HEK293 (cell line): ENCODE measurements around the gene TCERG1L.

Experiments
- CTCF ChIA-PET: fragments of 350-600 bp; formaldehyde crosslinking; extraction: SDS; loops from one replicate; lab custom pipeline; 2021; ENCODE audit warnings: antibody characterized with exemption; lab: Yijun Ruan, JAX
- POLR2A ChIA-PET: fragments of 300-600 bp; formaldehyde crosslinking; extraction: SDS; loops from one replicate; lab custom pipeline; 2020; ENCODE audit warnings: antibody characterized with exemption, inconsistent platforms; lab: Yijun Ruan, JAX
- H3K27ac ChIP-seq: fragments of 200-500 bp; sonication (Bioruptor generic); 2 replicates; pipeline ENCODE4 v1.5.1; 2014; ENCODE audit warnings: low read depth, low read length, control low read depth, inconsistent platforms; ENCODE audit errors: extremely low read depth
- H3K36me3 ChIP-seq, 2 experiments: fragments of 200-500 bp in 1 of 2; sonication (Bioruptor generic) in 1 of 2; 1 replicate in 1 of 2; 2 replicates in 1 of 2; pipeline ENCODE4 v1.5.1; 2014 to 2017; ENCODE audit warnings: inconsistent platforms in 2 of 2, low read length in 2 of 2; ENCODE audit not compliant: control insufficient read depth in 2 of 2, insufficient read depth in 1 of 2
- H3K4me1 ChIP-seq: fragments of 200-500 bp; sonication (Bioruptor generic); 2 replicates; pipeline ENCODE4 v1.5.1; 2014; ENCODE audit warnings: mild to moderate bottlenecking, low read length, inconsistent platforms; ENCODE audit not compliant: control insufficient read depth, insufficient read depth
- H3K4me3 ChIP-seq: 2 replicates; pipeline ENCODE4 v1.5.1; 2011; ENCODE audit warnings: low read depth, mild to moderate bottlenecking, control low read depth, low read length, moderate library complexity
- H3K9me3 ChIP-seq: fragments of 200-500 bp; sonication (Bioruptor generic); 2 replicates; pipeline ENCODE4 v1.5.1; 2014; ENCODE audit warnings: low read depth, low read length, inconsistent platforms; ENCODE audit not compliant: control insufficient read depth, insufficient read depth
- AEBP2 ChIP-seq: fragments of 450-650 bp; formaldehyde crosslinking; IDR thresholded peaks from 2 replicates; pipeline ENCODE4 v1.5.1; 2016; ENCODE audit warnings: missing biosample characterization, missing genetic modification characterization, borderline replicate concordance
- OSR2 ChIP-seq: fragments of 450-650 bp; formaldehyde crosslinking; IDR thresholded peaks from 2 replicates; pipeline ENCODE4 v1.5.1; 2016; ENCODE audit warnings: missing biosample characterization, missing genetic modification characterization
- PBX3 ChIP-seq: sonication (generic); formaldehyde crosslinking; IDR thresholded peaks from 2 replicates; pipeline ENCODE4 v1.8.1; 2022; ENCODE audit warnings: mild to moderate bottlenecking, moderate library complexity, missing genetic modification reagents
- ZBTB1 ChIP-seq: fragments of 450-650 bp; formaldehyde crosslinking; IDR thresholded peaks from 2 replicates; pipeline ENCODE4 v1.5.1; 2016; ENCODE audit warnings: missing biosample characterization, missing genetic modification characterization
- ZBTB11 ChIP-seq: fragments of 450-650 bp; formaldehyde crosslinking; conservative IDR thresholded peaks from 2 replicates; pipeline ENCODE4 v1.5.1; 2016; ENCODE audit warnings: low read depth, missing biosample characterization, missing genetic modification characterization
- ZBTB7A ChIP-seq: fragments of 450-650 bp; formaldehyde crosslinking; IDR thresholded peaks from 2 replicates; pipeline ENCODE4 v1.5.1; 2016; ENCODE audit warnings: low read depth, missing biosample characterization, missing genetic modification characterization
- ZFHX2 ChIP-seq: fragments of 450-650 bp; formaldehyde crosslinking; conservative IDR thresholded peaks from 2 replicates; pipeline ENCODE4 v1.5.1; 2016; ENCODE audit warnings: missing biosample characterization, missing genetic modification characterization
- ZFP41 ChIP-seq: fragments of 450-650 bp; formaldehyde crosslinking; IDR thresholded peaks from 2 replicates; pipeline ENCODE4 v1.5.1; 2016; ENCODE audit warnings: missing biosample characterization, missing genetic modification characterization, borderline replicate concordance
- ZNF133 ChIP-seq: fragments of 450-650 bp; formaldehyde crosslinking; IDR thresholded peaks from 2 replicates; pipeline ENCODE4 v1.5.1; 2016; ENCODE audit warnings: missing biosample characterization, missing genetic modification characterization
- ZNF146 ChIP-seq: fragments of 450-650 bp; formaldehyde crosslinking; IDR thresholded peaks from 2 replicates; pipeline ENCODE4 v1.5.1; 2016; ENCODE audit warnings: missing biosample characterization, missing genetic modification characterization
- ZNF157 ChIP-seq: fragments of 450-650 bp; formaldehyde crosslinking; IDR thresholded peaks from 2 replicates; pipeline ENCODE4 v1.5.1; 2016; ENCODE audit warnings: missing biosample characterization, missing genetic modification characterization
- ZNF16 ChIP-seq: fragments of 450-650 bp; formaldehyde crosslinking; IDR thresholded peaks from 2 replicates; pipeline ENCODE4 v1.5.1; 2016; ENCODE audit warnings: low read depth, missing biosample characterization, missing genetic modification characterization
- ZNF266 ChIP-seq: fragments of 450-650 bp; formaldehyde crosslinking; IDR thresholded peaks from 2 replicates; pipeline ENCODE4 v1.5.1; 2016; ENCODE audit warnings: missing biosample characterization, missing genetic modification characterization, low read depth
- ZNF350 ChIP-seq: fragments of 450-650 bp; formaldehyde crosslinking; IDR thresholded peaks from 2 replicates; pipeline ENCODE4 v1.5.0; 2017; ENCODE audit warnings: missing biosample characterization, mild to moderate bottlenecking, missing genetic modification characterization
- ZNF548 ChIP-seq: fragments of 450-650 bp; formaldehyde crosslinking; IDR thresholded peaks from 2 replicates; pipeline ENCODE4 v1.5.1; 2016; ENCODE audit warnings: missing biosample characterization, missing genetic modification characterization
- ZNF560 ChIP-seq: fragments of 450-650 bp; formaldehyde crosslinking; IDR thresholded peaks from 2 replicates; pipeline ENCODE4 v1.5.1; 2017; ENCODE audit warnings: missing biosample characterization, missing genetic modification characterization, borderline replicate concordance
- ZNF580 ChIP-seq: fragments of 450-650 bp; formaldehyde crosslinking; IDR thresholded peaks from 2 replicates; pipeline ENCODE4 v1.5.1; 2016; ENCODE audit warnings: missing biosample characterization, missing genetic modification characterization
- ZNF596 ChIP-seq: fragments of 450-650 bp; IDR thresholded peaks from 2 replicates; pipeline ENCODE4 v1.5.0; 2018; ENCODE audit warnings: missing biosample characterization, mild to moderate bottlenecking, missing genetic modification characterization, moderate library complexity
- ZNF621 ChIP-seq: fragments of 450-650 bp; formaldehyde crosslinking; IDR thresholded peaks from 2 replicates; pipeline ENCODE4 v1.5.1; 2017; ENCODE audit warnings: missing biosample characterization, missing genetic modification characterization
- ZNF654 ChIP-seq: fragments of 450-650 bp; formaldehyde crosslinking; IDR thresholded peaks from 2 replicates; pipeline ENCODE4 v1.5.1; 2016; ENCODE audit warnings: low read depth, missing biosample characterization, missing genetic modification characterization
- ZNF664 ChIP-seq: fragments of 450-650 bp; formaldehyde crosslinking; IDR thresholded peaks from 2 replicates; pipeline ENCODE4 v1.5.1; 2016; ENCODE audit warnings: missing biosample characterization, missing genetic modification characterization
- ZNF677 ChIP-seq: fragments of 450-650 bp; IDR thresholded peaks from 2 replicates; pipeline ENCODE4 v1.5.0; 2018; ENCODE audit warnings: missing biosample characterization, mild to moderate bottlenecking, missing genetic modification characterization, moderate library complexity
- ZNF837 ChIP-seq: fragments of 450-650 bp; formaldehyde crosslinking; IDR thresholded peaks from 2 replicates; pipeline ENCODE4 v1.5.1; 2016; ENCODE audit warnings: missing biosample characterization, missing genetic modification characterization

The TCERG1L gene

GRCh38 chr10:131081376-131081775 lies 230.1 kb downstream of the TCERG1L start:
- ChIA-PET CTCF (interaction anchor here (0.6 kb wide), 1 partner anchor 374 kb away, joined by 3 read pairs; no protein-coding TSS in a partner anchor), POLR2A (no interaction called here)
- no peak overlapping the region for H3K4me3 ChIP-seq
- H3K4me1 ChIP-seq, result no peaks in the 10 kb centered on the region
- TF ChIP-seq ZBTB7A (tag by site-specific recombination), result no peak
- no peak for TF ChIP-seq ZBTB11
- TF ChIP-seq AEBP2, result no peak
- no peak for TF ChIP-seq ZBTB1 (tag by site-specific recombination)
- TF ChIP-seq ZNF621 (tag by site-specific recombination), result no peak
- TF ChIP-seq ZNF596 (tag by site-specific recombination), result no peak
- TF ChIP-seq OSR2 (tag by site-specific recombination), result no peak
- TF ChIP-seq ZNF16, result no peak
- no peak for TF ChIP-seq ZNF266 (tag by site-specific recombination)
- no peak for TF ChIP-seq ZNF133 (tag by site-specific recombination)
- no peak for TF ChIP-seq ZNF146 (tag by site-specific recombination)
- no peak for TF ChIP-seq PBX3
- no peak for TF ChIP-seq ZFP41 (tag by site-specific recombination)
- no peak for TF ChIP-seq ZNF548 (tag by site-specific recombination)
- TF ChIP-seq ZNF837 (tag by site-specific recombination), result no peak
- TF ChIP-seq ZNF580 (tag by site-specific recombination), result no peak
- H3K9me3 ChIP-seq, result no peaks in the 10 kb centered on the region
- no peak overlapping the region for H3K27ac ChIP-seq
- H3K36me3 ChIP-seq, result no peaks in the 10 kb centered on the region

- TF ChIP-seq ZNF157 (tag by site-specific recombination) (no peak), ZFHX2 (tag by site-specific recombination) (no peak), ZBTB1 (tag by site-specific recombination) (no peak), ZNF664 (tag by site-specific recombination) (no peak), ZNF677 (tag by site-specific recombination) (no peak), ZNF654 (tag by site-specific recombination) (no peak), ZNF350 (tag by site-specific recombination) (no peak), ZNF560 (tag by site-specific recombination) (no peak)
- no peaks in the 10 kb centered on the region for H3K9me3 ChIP-seq
- ChIA-PET POLR2A (no interaction called here), CTCF (no interaction called here)
- H3K4me1 ChIP-seq, result no peaks in the 10 kb centered on the region
- H3K27ac ChIP-seq, result no peak overlapping the region
- no peak overlapping the region for H3K4me3 ChIP-seq
- H3K36me3 ChIP-seq, result no peaks in the 10 kb centered on the region
Observed at GRCh38 chr10:131080571-131080970, 230.9 kb downstream of the TCERG1L start.
